Right cardiac atrium (tissue), 5 donors: ENCODE measurements around the gene SERINC4. TPM values are rescaled to one million over a fixed set of nuclear protein-coding genes. Genes with fewer than 3 reads are reported as not detected.
"Not testable (repeated sequence)": the region's sequence is repeated elsewhere in the genome, so short reads cannot be mapped to it uniquely, and the experiment has no call there.

Experiments used
- ATAC-seq, 2 donors: fragments of 200-7000 bp; cut with Tn5 transposase; one replicate each; pipeline versions ENCODE4 v1.8.0 to v1.9.1; 2020; ENCODE audit warnings: moderate library complexity in 2 of 2, mild to moderate bottlenecking in 1 of 2
- DNase-seq, 3 donors: peaks; one replicate each; pipeline ENCODE4 v3.0.0-alpha.2; 2020
- H3K27ac ChIP-seq: one replicate; pipeline ENCODE4 v1.5.1; 2013; ENCODE audit warnings: mild to moderate bottlenecking, low read length, control low read depth, moderate library complexity
- H3K27me3 ChIP-seq: one replicate; pipeline ENCODE4 v1.6.1; 2013; ENCODE audit not compliant: control insufficient read depth, insufficient read depth
- H3K4me1 ChIP-seq: one replicate; pipeline ENCODE4 v1.6.1; 2013; ENCODE audit warnings: low read length; ENCODE audit not compliant: control insufficient read depth, insufficient read depth
- H3K4me3 ChIP-seq: one replicate; pipeline ENCODE4 v1.5.1; 2013; ENCODE audit warnings: low read length, control low read depth
- H3K9me3 ChIP-seq: one replicate; pipeline ENCODE4 v1.6.1; 2013; ENCODE audit warnings: low read length; ENCODE audit not compliant: control insufficient read depth
- WGBS: extraction: QIAGEN DNeasy Blood & Tissue Kit; methylation state at CpG from one replicate; pipeline ENCODE4 v1.1.7; 2013; 5-methylcytosine and 5-hydroxymethylcytosine counted together
- intact Hi-C, 4 donors: fragments of 100-400 bp; cut with DNase I; formaldehyde crosslinking; loops; one replicate each; pipeline versions ENCODE4 v1.11.0 to v1.14.0; 2022 to 2023
- polyA plus RNA-seq: library from polyadenylated mRNA; stranded (reverse); fragments of 200-250 nt; gene quantifications from one replicate; pipeline ENCODE4 v1.2.3, GENCODE V29; 2013
- total RNA-seq, 4 donors: library from RNA; stranded (reverse); fragmentation: NEBNext Ultra II Directional; extraction: Animal tissue kit (Norgen Biotek cat#: 25700); gene quantifications; one replicate each; pipeline ENCODE4 v1.2.1, GENCODE V29; 2021
- donor health status: healthy with polysubstance abuse.
- donor health status: DM: no; HTN: yes; CAD: no.
- donor health status: DM: no; HTN: no; CAD: no.
- donor health status: DM: no; HTN: yes; CAD: no; lungs with severe emphysema.
- donor health status: DM: yes; HTN: yes; CAD: no.

SERINC4 gene
- total and polyA plus RNA-seq, 5 donors, result 0.12 to 0.41 (median 0.27) TPM; not detected in 1

DNA sequence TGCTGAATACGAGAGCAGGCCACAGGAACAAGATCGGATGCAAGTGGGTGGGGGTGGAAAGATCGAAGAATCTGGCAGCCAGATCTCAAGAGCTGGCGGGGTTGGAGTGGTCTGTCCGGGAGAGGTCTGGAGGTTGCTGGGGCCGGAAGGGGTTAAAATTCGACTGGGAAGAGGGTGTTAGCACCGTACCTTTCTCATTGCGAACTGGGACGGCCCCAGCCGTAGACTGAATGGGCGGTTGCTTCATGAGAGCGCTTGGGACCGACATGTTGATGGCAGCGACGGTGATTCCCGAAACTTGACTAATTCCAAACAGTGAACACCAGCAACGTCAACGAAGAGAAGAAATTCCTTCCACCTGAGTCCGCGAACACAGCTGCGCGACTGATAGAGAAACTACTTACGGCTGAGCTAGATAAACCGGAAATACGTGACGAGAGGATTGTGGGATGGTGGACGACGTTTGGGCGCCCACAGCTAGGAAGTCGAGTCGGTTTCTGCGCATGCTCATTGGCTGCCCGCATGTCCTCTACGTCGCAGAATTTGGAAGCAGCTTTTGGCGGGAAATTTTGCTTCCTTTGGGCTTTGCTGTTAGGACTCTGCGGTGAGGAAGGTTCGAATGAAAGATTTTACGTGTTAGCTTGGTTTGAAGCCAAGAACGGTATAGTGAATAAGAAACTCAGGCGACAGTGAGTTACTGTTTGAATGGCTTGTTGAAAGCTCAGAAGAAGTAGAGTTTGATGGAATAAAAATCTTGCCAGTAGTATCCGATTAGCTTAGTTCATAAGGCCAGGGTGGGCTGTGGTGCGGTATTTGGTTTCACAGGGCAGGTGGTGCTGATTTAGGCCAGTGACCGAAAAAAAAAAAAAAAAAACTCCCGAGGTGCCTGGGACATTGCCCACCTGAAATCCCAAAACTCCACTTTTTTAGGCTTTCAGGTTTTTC lies 24.6 kb upstream of the SERINC4 start, which contains the start of gene MFAP1:
Gene MFAP1, minus strand, starts transcription at position 389 of the 945 bp plus-strand sequence. Its CDS starts 121 bp downstream, at position 268.
- WGBS, result 9% methylated on average over 46 of the region's 46 CpGs
- peaks cover 7% of the 10 kb centered on the region for H3K4me1 ChIP-seq
- no peaks in the 10 kb centered on the region for H3K27me3 ChIP-seq
- peak within 1 kb of the TSS; percentile 83 for H3K27ac ChIP-seq
- peak; percentile 95 to 97 (median 96) for DNase-seq
- H3K4me3 ChIP-seq, result peak within 1 kb of the TSS; percentile 83
- no peaks in the 10 kb centered on the region for H3K9me3 ChIP-seq
- intact Hi-C loops, result no loop called here
- ATAC-seq, result peak; percentile 96

DNA sequence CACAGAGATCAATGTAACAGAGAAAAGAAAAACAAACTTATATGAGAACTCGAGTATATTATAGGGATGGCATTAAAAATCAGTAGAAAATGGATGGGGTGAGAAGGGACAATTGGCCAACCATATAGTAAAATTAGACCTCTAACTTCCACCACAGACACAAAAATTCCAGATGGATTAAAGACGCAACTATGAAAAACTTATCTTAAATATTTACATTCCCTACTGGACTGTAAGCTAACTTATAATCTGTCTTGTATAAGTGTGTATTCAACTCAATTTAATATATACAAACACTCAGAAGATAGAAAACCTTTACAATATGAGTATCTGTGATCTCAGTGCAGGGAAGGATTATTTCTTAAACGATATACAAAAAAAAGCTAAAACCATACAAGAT lies 21.5 kb upstream of the SERINC4 start:
- H3K4me3 ChIP-seq, result no peak overlapping the region
- intact Hi-C loops, result no loop called here

DNA sequence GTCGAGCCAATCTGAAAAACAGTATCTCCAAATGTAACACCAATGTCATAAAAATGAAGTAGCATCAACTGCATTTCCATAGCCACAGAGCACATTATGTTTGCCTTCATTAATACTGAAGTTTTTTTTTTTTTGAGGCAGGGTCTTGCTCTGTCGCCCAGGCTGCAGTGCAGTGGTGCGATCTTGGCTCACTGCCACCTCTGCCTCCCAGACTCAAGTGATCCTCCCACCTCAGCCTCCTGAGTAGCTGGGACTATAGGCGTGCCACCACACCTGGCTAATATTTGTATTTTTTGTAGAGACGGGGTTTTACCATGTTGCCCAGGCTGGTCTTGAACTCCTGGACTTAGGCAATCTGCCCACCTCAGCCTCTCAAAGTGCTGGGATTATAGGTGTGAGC lies 15.0 kb upstream of the SERINC4 start:
- H3K4me1 ChIP-seq, intact Hi-C loops, H3K27me3 ChIP-seq, H3K4me3 ChIP-seq, DNase-seq, H3K27ac ChIP-seq, ATAC-seq, H3K9me3 ChIP-seq: not testable (repeated sequence)
- 92% methylated on average over 5 of the region's 5 CpGs for WGBS

More for the DNA sequence above, 21.5 kb upstream of the SERINC4 start:
- H3K27ac ChIP-seq, result no peak overlapping the region
- peaks cover 7% of the 10 kb centered on the region for H3K4me1 ChIP-seq
- no peaks in the 10 kb centered on the region for H3K9me3 ChIP-seq
- no peak for ATAC-seq
- H3K27me3 ChIP-seq, result no peaks in the 10 kb centered on the region
- WGBS, result 80% methylated on average over 3 of the region's 3 CpGs
- no peak for DNase-seq

DNA sequence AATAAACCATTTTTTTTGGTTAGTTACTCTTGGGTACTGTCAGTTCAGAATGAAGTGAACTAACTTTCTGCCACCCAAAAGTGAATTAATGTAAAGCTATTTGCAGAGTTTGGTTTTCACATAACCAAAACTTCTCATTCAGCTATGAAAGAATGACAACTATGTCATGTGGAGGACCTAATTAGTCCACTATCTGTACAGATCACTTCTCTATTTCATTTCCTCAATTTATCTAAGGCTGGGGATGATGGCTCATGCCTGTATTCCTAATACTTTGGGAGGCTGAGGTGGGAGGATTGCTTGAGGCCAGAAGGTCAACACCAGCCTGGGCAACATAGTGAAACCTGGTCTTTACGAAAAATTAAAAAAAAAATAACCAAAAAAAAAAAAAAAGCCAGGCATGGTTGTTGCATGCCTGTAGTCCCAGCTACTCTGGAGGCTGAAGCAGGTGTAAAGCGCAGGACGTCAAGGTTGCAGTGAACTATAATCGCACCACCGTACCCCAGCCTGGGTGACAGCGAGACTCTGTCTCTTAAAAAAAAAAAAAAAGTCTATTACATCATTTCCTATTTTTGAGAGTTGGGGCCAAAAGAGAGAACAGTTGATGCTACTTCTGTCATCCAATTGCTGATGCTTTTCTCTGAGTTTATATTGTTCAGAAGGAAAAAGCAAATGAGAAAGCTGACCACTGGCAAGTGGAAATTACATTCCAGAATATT lies 9.1 kb upstream of the SERINC4 start:
- intact Hi-C loops, result no loop called here
- Histone ChIP-seq H3K4me1 (no peaks in the 10 kb centered on the region), H3K4me3 (no peak overlapping the region), H3K27ac (no peak overlapping the region), H3K27me3 (no peaks in the 10 kb centered on the region), H3K9me3 (no peaks in the 10 kb centered on the region)
- ATAC-seq (no peak), DNase-seq (no peak)
- WGBS, result 81% methylated on average over 6 of the region's 6 CpGs

DNA sequence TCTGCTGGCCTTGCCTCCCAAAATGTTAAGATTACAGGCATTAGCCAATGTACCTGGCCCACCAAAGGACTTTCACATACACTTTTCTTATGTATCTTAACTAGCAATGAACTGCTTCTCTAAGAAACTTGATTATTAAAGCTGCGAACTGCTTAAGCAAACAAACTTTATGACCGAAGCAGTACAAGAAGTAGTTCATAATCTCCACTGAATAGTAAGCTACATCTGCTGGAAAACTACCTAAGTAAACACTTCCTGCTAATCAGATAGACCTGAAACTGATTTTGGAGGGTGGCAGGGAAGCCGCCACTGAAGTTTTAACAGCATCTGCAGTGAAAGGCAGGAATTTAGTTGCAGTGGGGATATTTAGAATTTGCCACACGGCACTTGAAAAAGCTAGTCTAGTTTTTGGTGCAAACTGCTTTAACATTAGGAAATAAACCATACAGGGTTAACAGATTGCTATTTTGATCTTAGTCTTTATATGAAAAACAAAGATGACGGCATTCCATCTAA lies 8.5 kb upstream of the SERINC4 start:
- 97% methylated on average over 5 of the region's 5 CpGs for WGBS
- H3K27ac ChIP-seq, result no peak overlapping the region
- no peaks in the 10 kb centered on the region for H3K9me3 ChIP-seq
- H3K4me1 ChIP-seq, result no peaks in the 10 kb centered on the region
- DNase-seq, result no peak
- H3K27me3 ChIP-seq, result no peaks in the 10 kb centered on the region
- H3K4me3 ChIP-seq, result no peak overlapping the region
- intact Hi-C loops, result no loop called here
- ATAC-seq, result no peak

DNA sequence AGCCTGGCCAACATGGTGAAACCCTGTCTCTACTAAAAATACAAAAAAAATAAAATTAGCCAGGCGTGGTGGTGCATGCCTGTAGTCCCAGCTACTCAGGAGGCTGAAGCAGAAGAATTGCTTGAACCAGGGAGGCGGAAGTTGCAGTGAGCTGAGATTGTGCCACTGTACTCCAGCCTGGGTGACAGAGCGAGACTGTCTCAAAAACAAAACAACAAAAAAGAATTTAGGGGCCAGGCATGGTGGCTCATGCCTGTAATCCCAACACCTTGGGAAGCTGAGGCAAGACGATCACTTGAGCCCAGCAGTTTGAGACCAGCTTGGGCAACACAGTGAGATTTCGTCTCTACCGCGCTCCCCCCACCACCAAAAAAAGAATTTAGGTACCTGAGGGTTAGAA lies 2.7 kb upstream of the SERINC4 start:
- H3K9me3 ChIP-seq, DNase-seq, H3K4me1 ChIP-seq, intact Hi-C loops, H3K27ac ChIP-seq, ATAC-seq, H3K4me3 ChIP-seq, H3K27me3 ChIP-seq: not testable (repeated sequence)
- 96% methylated on average over 7 of the region's 7 CpGs for WGBS

DNA sequence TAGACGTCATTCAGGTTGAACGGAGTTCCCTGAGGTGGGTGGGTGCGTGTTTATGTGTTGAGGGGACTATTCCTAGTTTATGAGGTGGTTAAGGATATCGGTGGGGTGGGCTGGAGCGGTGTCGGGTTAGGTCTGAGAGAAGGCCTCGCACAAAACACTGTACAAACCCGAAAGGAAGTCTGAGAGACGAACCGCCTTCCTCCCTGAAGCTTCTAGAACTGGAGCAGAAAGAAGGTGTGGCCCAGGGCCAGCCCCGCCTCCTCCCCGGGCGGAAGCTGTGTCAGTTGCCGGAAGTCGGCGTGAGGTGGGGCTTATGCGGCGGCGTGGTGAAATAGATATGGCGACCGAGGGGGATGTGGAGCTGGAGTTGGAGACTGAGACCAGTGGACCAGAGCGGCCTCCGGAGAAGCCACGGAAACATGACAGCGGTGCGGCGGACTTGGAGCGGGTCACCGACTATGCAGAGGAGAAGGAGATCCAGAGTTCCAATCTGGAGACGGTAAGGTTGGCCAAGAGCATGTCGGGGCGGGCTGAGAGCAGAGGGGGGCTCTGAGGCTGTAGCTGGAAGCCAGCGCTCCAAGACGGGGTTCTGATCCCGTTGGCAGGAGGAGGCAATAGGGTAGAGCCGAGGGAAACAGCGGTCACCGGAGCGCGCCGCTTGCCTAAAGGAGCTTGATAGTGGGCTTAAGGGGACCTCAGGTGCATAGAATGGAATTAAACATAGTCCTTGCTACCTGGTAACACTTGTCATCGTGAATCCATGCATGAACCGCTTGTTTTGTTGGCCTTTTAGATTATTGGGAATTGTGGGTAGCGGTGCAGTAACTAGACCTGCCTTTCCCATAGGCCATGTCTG lies 494 bp upstream of the SERINC4 start, which contains the start of gene HYPK:
Gene HYPK, plus strand, starts transcription at position 314 of the 856 bp plus-strand sequence. Its CDS starts 24 bp downstream, at position 338.
- 8% methylated on average over 44 of the region's 44 CpGs for WGBS
- H3K27ac ChIP-seq, result peak within 1 kb of the TSS; percentile 89
- H3K4me3 ChIP-seq, result peak within 1 kb of the TSS; percentile 99
- no peaks in the 10 kb centered on the region for H3K27me3 ChIP-seq
- ATAC-seq, result peak; percentile 92 to 93
- DNase-seq, result peak; percentile 95 to 98 (median 97)
- H3K4me1 ChIP-seq, result peaks cover 15% of the 10 kb centered on the region
- H3K9me3 ChIP-seq, result no peaks in the 10 kb centered on the region
- intact Hi-C loops, result no loop called here

DNA sequence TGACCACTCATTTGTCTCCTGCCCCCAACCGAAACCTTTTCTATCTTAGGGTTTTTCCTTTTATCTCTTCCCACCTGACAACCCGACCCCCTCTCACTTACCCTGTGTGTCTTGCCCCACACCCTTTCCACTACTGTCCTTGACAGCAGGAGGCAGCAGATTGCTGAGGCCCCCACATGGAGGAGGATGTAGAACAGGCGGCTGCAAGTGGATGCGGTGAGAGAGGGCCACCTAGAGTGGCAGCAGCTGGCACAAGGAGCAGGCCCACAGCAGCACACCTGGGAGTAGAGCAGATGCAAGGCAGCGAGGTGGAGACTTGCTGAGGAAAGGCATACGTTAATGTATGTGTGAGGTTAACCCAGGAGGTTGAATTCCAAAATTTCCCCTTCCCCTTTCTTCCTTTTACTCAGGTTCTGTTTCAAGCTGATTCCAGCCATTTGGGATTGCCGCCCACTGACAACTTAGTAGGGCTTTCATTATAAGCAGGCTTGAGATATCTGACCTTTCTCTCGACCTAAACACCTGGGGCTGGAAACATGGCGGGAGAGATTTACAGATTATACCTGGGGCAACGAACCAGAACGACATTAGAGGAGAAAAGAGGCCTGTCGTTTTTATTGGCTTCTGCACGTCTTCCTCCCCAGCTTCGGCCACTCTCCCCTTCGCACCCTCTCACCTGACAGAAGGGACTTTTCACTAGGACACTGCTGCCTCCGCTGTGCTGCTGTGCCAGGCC lies 643 bp downstream of the SERINC4 start:
- Histone ChIP-seq H3K4me1 (peaks cover 26% of the 10 kb centered on the region), H3K9me3 (no peaks in the 10 kb centered on the region), H3K27me3 (no peaks in the 10 kb centered on the region), H3K27ac (peak overlapping the region; percentile 89), H3K4me3 (no peak overlapping the region)
- WGBS, result 90% methylated on average over 16 of the region's 16 CpGs
- peak in 1 of 3 donors; percentile 52 for DNase-seq
- no peak for ATAC-seq
- intact Hi-C loops, result no loop called here

DNA sequence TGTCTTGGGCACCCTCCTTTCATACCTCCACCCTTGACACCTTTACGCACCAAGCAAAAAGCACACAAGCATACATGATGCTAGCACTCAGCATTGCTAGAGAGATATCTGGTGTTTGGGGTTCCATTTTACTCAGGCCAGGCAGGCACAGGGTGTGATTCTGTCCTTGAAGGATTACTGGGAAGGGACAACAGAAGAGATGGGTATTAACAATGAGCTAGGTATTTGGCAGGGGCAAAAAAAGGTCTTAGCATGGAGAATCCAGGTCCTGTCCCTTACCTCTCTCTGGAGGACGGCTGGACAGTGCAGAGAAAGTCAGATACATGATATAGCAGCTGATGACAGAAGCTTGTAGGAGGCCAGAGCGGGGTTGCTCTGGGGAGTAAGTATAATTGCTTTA lies 3.5 kb downstream of the SERINC4 start:
- no peaks in the 10 kb centered on the region for H3K27me3 ChIP-seq
- H3K27ac ChIP-seq, result no peak overlapping the region
- WGBS, result 80% methylated on average over 3 of the region's 3 CpGs
- peaks cover 33% of the 10 kb centered on the region for H3K4me1 ChIP-seq
- H3K4me3 ChIP-seq, result no peak overlapping the region
- no peaks in the 10 kb centered on the region for H3K9me3 ChIP-seq
- intact Hi-C loops, result no loop called here
- no peak for DNase-seq
- ATAC-seq, result no peak

DNA sequence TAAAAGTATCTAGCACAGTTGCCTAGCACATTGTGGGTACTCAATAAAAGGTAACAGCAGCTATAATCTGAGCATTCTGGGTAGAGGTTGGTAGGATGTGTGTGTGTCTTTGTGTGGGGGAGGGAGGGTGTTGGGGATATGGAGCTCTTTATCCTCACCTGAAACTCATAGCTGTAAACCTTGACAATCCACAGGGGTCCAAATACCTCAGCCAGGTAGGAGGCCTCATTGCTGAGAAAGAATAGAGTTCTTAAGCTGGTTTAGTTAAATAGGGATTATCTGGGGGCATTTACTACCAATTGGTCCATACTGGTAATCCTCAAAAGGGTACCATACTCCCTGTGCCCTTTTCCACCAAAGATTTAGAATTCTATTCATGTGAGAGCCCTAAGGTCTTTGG lies 4.0 kb downstream of the SERINC4 start:
- DNase-seq, result no peak
- Histone ChIP-seq H3K4me1 (peaks cover 33% of the 10 kb centered on the region), H3K4me3 (no peak overlapping the region), H3K27ac (no peak overlapping the region), H3K27me3 (no peaks in the 10 kb centered on the region), H3K9me3 (no peaks in the 10 kb centered on the region)
- no peak for ATAC-seq
- intact Hi-C loops, result no loop called here
